Stomach (tissue), 4 donors: Measurements from ENCODE around the gene AP1M1.

Experiments used
- CTCF ChIP-seq, 7 experiments: fragments of 450-650 bp in 4 of 7; fragments of 200-600 bp in 3 of 7; sonication (generic) in 3 of 7; IDR thresholded peaks; one replicate each; pipeline ENCODE4 v1.5.1; 2016 to 2019; ENCODE audit warnings: antibody characterized with exemption in 7 of 7, control low read depth in 2 of 7, mild to moderate bottlenecking in 1 of 7
- EP300 ChIP-seq: sonication (generic); formaldehyde crosslinking; IDR thresholded peaks from one replicate; pipeline ENCODE4 v1.6.1; 2017; ENCODE audit warnings: antibody characterized with exemption
- POLR2A ChIP-seq, 4 donors: fragments of 450-650 bp; IDR thresholded peaks; one replicate each; pipeline ENCODE4 v1.6.1; 2016; ENCODE audit warnings: antibody characterized with exemption in 4 of 4, control low read depth in 2 of 4, mild to moderate bottlenecking in 1 of 4, moderate library complexity in 1 of 4
- POLR2AphosphoS5 ChIP-seq, 3 donors: sonication (generic); formaldehyde crosslinking; IDR thresholded peaks; one replicate each; pipeline ENCODE4 v1.6.1; 2016; ENCODE audit warnings: antibody characterized with exemption in 3 of 3

- TF ChIP-seq POLR2AphosphoS5 (IDR thresholded peaks at IDR 0.05) (no peak), CTCF (IDR thresholded peaks at IDR 0.05) (no peak), POLR2A (IDR thresholded peaks at IDR 0.05) (no peak), EP300 (no peak)
These were observed 17.1 kb upstream of the AP1M1 start for GRCh38 chr19:16180611-16181010.
